ENCODE results near the gene TMEM271. TPM values are rescaled to one million over a fixed set of nuclear protein-coding genes. Genes with fewer than 3 reads are reported as not detected.

Gene TMEM271
- total RNA-seq, 1 experiment from 2014 or later: not detected

- POLR2A ChIA-PET: no interaction called here
- Mint-ChIP-seq H3K4me1 (ENCODE audit: low read depth, unreplicated experiment) (no peaks in the 10 kb centered on the region), H3K4me3 (ENCODE audit: unreplicated experiment) (no peak overlapping the region), H3K27me3 (ENCODE audit: insufficient read depth, unreplicated experiment) (peaks cover 7% of the 10 kb centered on the region), H3K27ac (ENCODE audit: unreplicated experiment) (no peak overlapping the region), H3K36me3 (ENCODE audit: insufficient read depth, unreplicated experiment) (no peaks in the 10 kb centered on the region), H3K9me3 (ENCODE audit: unreplicated experiment) (peaks cover under 1% of the 10 kb centered on the region)
- peaks cover 3% of the 10 kb centered on the region; the same call in 1 of the 2 replicates for H3K9me3 ChIP-seq
- BruUV-seq (replicated peaks): no TSS peak
- TF ChIP-seq CTCF (IDR thresholded peaks at IDR 0.05; ENCODE audit: insufficient read depth in 1 of 2, low read depth in 1 of 2, low read length in 1 of 2, severe bottlenecking in 1 of 2, unreplicated experiment in 1 of 2): no peak
- H3K4me1 ChIP-seq: no peaks in the 10 kb centered on the region
- no peak for DNase-seq
- no peaks in the 10 kb centered on the region for H3K36me3 ChIP-seq (ENCODE audit: control insufficient read depth, insufficient read depth, low read length)
- CTCF ChIA-PET: no interaction called here
- H3K4me3 ChIP-seq (ENCODE audit: low read depth, low read length): no peak overlapping the region
- no peaks in the 10 kb centered on the region for H3K27me3 ChIP-seq (replicated peaks; ENCODE audit: control insufficient read depth, insufficient read depth, low read length)
- intact Hi-C loops (cut with micrococcal nuclease; ENCODE audit: unreplicated experiment): no loop called here
These were observed 27.1 kb downstream of the TMEM271 start for GRCh38 chr4:548976-549375.

- H3K27me3 Mint-ChIP-seq (ENCODE audit: insufficient read depth, unreplicated experiment): peaks cover 15% of the 10 kb centered on the region
- no peak overlapping the region for H3K27ac Mint-ChIP-seq (ENCODE audit: unreplicated experiment)
- ChIA-PET POLR2A (no interaction called here), CTCF (no interaction called here)
- no peaks in the 10 kb centered on the region for H3K27me3 ChIP-seq (replicated peaks; ENCODE audit: control insufficient read depth, insufficient read depth, low read length)
- peaks cover 9% of the 10 kb centered on the region for H3K9me3 Mint-ChIP-seq (ENCODE audit: unreplicated experiment)
- H3K4me3 ChIP-seq (ENCODE audit: low read depth, low read length): no peak overlapping the region
- BruUV-seq (replicated peaks): no TSS peak
- no peaks in the 10 kb centered on the region for H3K9me3 ChIP-seq
- H3K36me3 ChIP-seq (ENCODE audit: control insufficient read depth, insufficient read depth, low read length): no peaks in the 10 kb centered on the region
- H3K4me1 ChIP-seq: no peaks in the 10 kb centered on the region
- H3K4me3 Mint-ChIP-seq (ENCODE audit: unreplicated experiment): no peak overlapping the region
- DNase-seq: no peak
- intact Hi-C loops (cut with micrococcal nuclease; ENCODE audit: unreplicated experiment): no loop called here
- no peaks in the 10 kb centered on the region for H3K36me3 Mint-ChIP-seq (ENCODE audit: insufficient read depth, unreplicated experiment)
- TF ChIP-seq CTCF (IDR thresholded peaks at IDR 0.05; ENCODE audit: insufficient read depth in 1 of 2, low read depth in 1 of 2, low read length in 1 of 2, severe bottlenecking in 1 of 2, unreplicated experiment in 1 of 2): no peak
- no peaks in the 10 kb centered on the region for H3K4me1 Mint-ChIP-seq (ENCODE audit: low read depth, unreplicated experiment)
These were observed 30.5 kb downstream of the TMEM271 start for GRCh38 chr4:545612-546011.

GRCh38 chr4:544386-545105 is 31.5 kb downstream of the TMEM271 start:
- H3K4me3 Mint-ChIP-seq (ENCODE audit: unreplicated experiment): no peak overlapping the region
- Histone ChIP-seq H3K4me3 (ENCODE audit: low read depth, low read length) (no peak overlapping the region), H3K9me3 (no peaks in the 10 kb centered on the region), H3K27me3 (replicated peaks; ENCODE audit: control insufficient read depth, insufficient read depth, low read length) (no peaks in the 10 kb centered on the region), H3K4me1 (no peaks in the 10 kb centered on the region), H3K36me3 (ENCODE audit: control insufficient read depth, insufficient read depth, low read length) (no peaks in the 10 kb centered on the region)
- no peaks in the 10 kb centered on the region for H3K36me3 Mint-ChIP-seq (ENCODE audit: insufficient read depth, unreplicated experiment)
- TF ChIP-seq CTCF (IDR thresholded peaks at IDR 0.05; ENCODE audit: insufficient read depth in 1 of 2, low read depth in 1 of 2, low read length in 1 of 2, severe bottlenecking in 1 of 2, unreplicated experiment in 1 of 2): no peak
- ChIA-PET CTCF (interaction anchor here (0.6 kb wide), 1 partner anchor 123 kb away, joined by 3 read pairs; no protein-coding TSS in a partner anchor), POLR2A (no interaction called here)
- no peak for DNase-seq
- intact Hi-C loops (cut with micrococcal nuclease; ENCODE audit: unreplicated experiment): no loop called here
- H3K27me3 Mint-ChIP-seq (ENCODE audit: insufficient read depth, unreplicated experiment): peaks cover 15% of the 10 kb centered on the region
- H3K9me3 Mint-ChIP-seq (ENCODE audit: unreplicated experiment): peaks cover 9% of the 10 kb centered on the region
- H3K4me1 Mint-ChIP-seq (ENCODE audit: low read depth, unreplicated experiment): no peaks in the 10 kb centered on the region
- H3K27ac Mint-ChIP-seq (ENCODE audit: unreplicated experiment): no peak overlapping the region
- BruUV-seq (replicated peaks): no TSS peak
